HepG2 (cell line): ENCODE measurements around the gene SLC31A2. TPM values are rescaled to one million over a fixed set of nuclear protein-coding genes. Genes with fewer than 3 reads are reported as not detected.

Source experiments
- PAXIP1 ChIP-seq: sonication (generic); formaldehyde crosslinking; conservative IDR thresholded peaks from 2 replicates; pipeline ENCODE4 v1.4.0; 2020; ENCODE audit warnings: mild to moderate bottlenecking, missing genetic modification reagents, moderate library complexity
- SOX13 ChIP-seq, 3 experiments: fragments of 450-650 bp in 1 of 3; sonication (generic) in 1 of 3; formaldehyde crosslinking in 1 of 3; IDR thresholded peaks in 2 of 3; conservative IDR thresholded peaks in 1 of 3; 2 replicates each; pipeline versions ENCODE4 v1.5.0 to v1.6.1; 2016 to 2020; ENCODE audit warnings: antibody characterized with exemption in 1 of 3, mild to moderate bottlenecking in 1 of 3, missing compliant biosample characterization in 1 of 3, missing genetic modification reagents in 1 of 3, moderate library complexity in 1 of 3
- SYNCRIP ChIP-seq: fragments of 200-400 bp; formaldehyde crosslinking; IDR thresholded peaks from 2 replicates; pipeline ENCODE4 v1.6.1; 2018; ENCODE audit warnings: mild to moderate bottlenecking, low read depth, low read length; ENCODE audit not compliant: insufficient read depth
- ZBTB40 ChIP-seq, 2 experiments: fragments of 450-650 bp in 1 of 2; sonication (generic) in 1 of 2; formaldehyde crosslinking in 1 of 2; IDR thresholded peaks; 2 replicates each; pipeline versions ENCODE4 v1.6.1 to v1.8.0; 2016 to 2022; ENCODE audit warnings: antibody characterized with exemption in 1 of 2, mild to moderate bottlenecking in 1 of 2, missing genetic modification reagents in 1 of 2
- ZNF605 ChIP-seq: sonication (generic); formaldehyde crosslinking; IDR thresholded peaks from 2 replicates; pipeline ENCODE4 v1.8.0; 2022; ENCODE audit warnings: mild to moderate bottlenecking, missing genetic modification reagents
- ZNF704 ChIP-seq: sonication (generic); formaldehyde crosslinking; IDR thresholded peaks from 2 replicates; pipeline ENCODE4 v1.8.1; 2023; ENCODE audit warnings: mild to moderate bottlenecking, inconsistent platforms, moderate library complexity, missing genetic modification reagents, borderline replicate concordance
- ZSCAN25 ChIP-seq: sonication (generic); formaldehyde crosslinking; IDR thresholded peaks from 2 replicates; pipeline ENCODE4 v1.8.0; 2022; ENCODE audit warnings: mild to moderate bottlenecking, missing genetic modification reagents
- polyA plus RNA-seq, 8 experiments: library from polyadenylated mRNA; depleted of rRNA in 3 of 8; stranded (reverse) in 7 of 8; unstranded in 1 of 8; fragments of >200 nt; fragmentation: Illumina TruSeq in 4 of 8; extraction: Trizol in 4 of 8; gene quantifications; 2 replicates each; pipeline versions ENCODE4 v1.2.1 to v1.2.3, GENCODE V29; 2011 to 2016; ENCODE audit warnings: low read depth in 4 of 8, missing spikeins in 1 of 8, mixed read lengths in 1 of 8; ENCODE audit not compliant: insufficient read depth in 1 of 8
- total RNA-seq, 5 experiments: library from RNA; depleted of rRNA; stranded (reverse); fragments of >200 nt; fragmentation: Illumina TruSeq; extraction: Trizol; gene quantifications; 2 replicates each; pipeline ENCODE4 v1.2.3, GENCODE V29; 2016; ENCODE audit warnings: low read depth in 1 of 5

SLC31A2 gene
- total and polyA plus RNA-seq, 2 of the 13 experiments (the other 11 are each of a cell fraction or from before 2014, with no cell fraction given) = 9.3 to 10.2 TPM

GRCh38 chr9:113150670-113151611 is at the start of gene SLC31A2 (continued):
- 0 out of 2 replicates have a peak, but pooled peaks have one; percentile 19 for TF ChIP-seq PAXIP1 (CRISPR knock-in tag)
- TF ChIP-seq ZSCAN25 (CRISPR knock-in tag) = no peak
- no peak for TF ChIP-seq SOX13 (IDR thresholded peaks at IDR 0.05)
- TF ChIP-seq SOX13 (CRISPR knock-in tag; conservative IDR thresholded peaks at IDR 0.05 in 1 of 2, IDR thresholded peaks at IDR 0.05 in 1 of 2) = peak in 1 of 2 experiments; percentile 45; a peak in 1 of 4 replicates
- TF ChIP-seq SYNCRIP = no peak
- no peak for TF ChIP-seq ZBTB40 (IDR thresholded peaks at IDR 0.05)
- TF ChIP-seq ZBTB40 (CRISPR knock-in tag; IDR thresholded peaks at IDR 0.05) = peak; percentile 45; the same call in 1 of the 2 replicates
- peak; percentile 37; the same call in 1 of the 2 replicates for TF ChIP-seq ZNF605 (CRISPR knock-in tag)
- TF ChIP-seq ZNF704 = no peak
